Measurements from ENCODE around the gene CCDC175. TPM values are rescaled to one million over a fixed set of nuclear protein-coding genes. Genes with fewer than 3 reads are reported as not detected.

The CCDC175 gene
- total and polyA plus RNA-seq, 2 donors (not counting 3 experiments of a cell fraction or from before 2014, with no cell fraction given): not detected

- no peak for FAIRE-seq
- dilution Hi-C loops (cut with MboI; ENCODE audit: extremely low pct_ligation_motif_present, low sequenced_read_pairs) (no loop called here), intact Hi-C loops (cut with micrococcal nuclease) (no loop called here)
- Histone ChIP-seq H3K27ac (ENCODE audit: insufficient read depth, low read depth, low read length) (no peak overlapping the region), H4K20me1 (replicated peaks; ENCODE audit: control insufficient read depth, extremely low read depth, insufficient read depth, low read length) (no peaks in the 10 kb centered on the region), H3K36me3 (ENCODE audit: control insufficient read depth in 2 of 2, extremely low read depth in 1 of 2, insufficient read depth in 2 of 2, low read length in 2 of 2) (no peaks in the 10 kb centered on the region), H2AFZ (ENCODE audit: low read depth, low read length) (no peak overlapping the region), H3K27me3 (ENCODE audit: control insufficient read depth in 2 of 2, insufficient read depth in 2 of 2, low read length in 2 of 2) (no peaks in the 10 kb centered on the region), H3K79me2 (ENCODE audit: control insufficient read depth, insufficient read depth, low read length) (no peaks in the 10 kb centered on the region), H3K9me3 (replicated peaks; ENCODE audit: control insufficient read depth, insufficient read depth, low read length) (no peaks in the 10 kb centered on the region), H3K4me3 (replicated peaks in 1 of 3; ENCODE audit: insufficient read depth in 1 of 3, low read depth in 1 of 3, low read length in 3 of 3) (no peak overlapping the region), H3K4me2 (ENCODE audit: insufficient read depth, low read length) (no peak overlapping the region), H3K9ac (replicated peaks; ENCODE audit: extremely low read depth, insufficient read depth, low read length) (no peak overlapping the region), H3K4me1 (ENCODE audit: control insufficient read depth, extremely low read depth, insufficient read depth, low read length) (peaks cover 5% of the 10 kb centered on the region), H3K9me1 (replicated peaks; ENCODE audit: control insufficient read depth, extremely low read depth, insufficient read depth, low read length) (no peaks in the 10 kb centered on the region)
- BruUV-seq (replicated peaks): no TSS peak
- CTCF ChIA-PET: no interaction called here
- POLR2A ChIA-PET: no interaction called here
- DNase-seq (ENCODE audit: low read depth, low spot score): no peak
- no peak for TF ChIP-seq MAX (IDR thresholded peaks at IDR 0.05; ENCODE audit: insufficient read depth, insufficient read length)
- no peak for TF ChIP-seq MYC (IDR thresholded peaks at IDR 0.05; ENCODE audit: low read depth, low read length)
- TF ChIP-seq POLR2A (IDR thresholded peaks at IDR 0.05; ENCODE audit: low read depth, low read length): no peak
- no peak for TF ChIP-seq EZH2 (IDR thresholded peaks at IDR 0.05; ENCODE audit: borderline replicate concordance, low read depth, low read length, severe bottlenecking)
- TF ChIP-seq GATA2 (IDR thresholded peaks at IDR 0.05; ENCODE audit: insufficient read depth, insufficient read length, low read depth, low read length): no peak
- TF ChIP-seq POLR2AphosphoS5 (IDR thresholded peaks at IDR 0.05; ENCODE audit: insufficient read depth, low read depth, low read length): no peak
- TF ChIP-seq CTCF (IDR thresholded peaks at IDR 0.05; ENCODE audit: extremely low read depth in 1 of 2, insufficient read depth in 1 of 2, low read depth in 1 of 2, low read length in 2 of 2): no peak
- no peak for TF ChIP-seq JUN (IDR thresholded peaks at IDR 0.05; ENCODE audit: borderline replicate concordance, insufficient read depth, insufficient read length, low read depth)
- no peak for TF ChIP-seq FOS (IDR thresholded peaks at IDR 0.05; ENCODE audit: borderline replicate concordance, insufficient read depth, low read length)
Observed at GRCh38 chr14:59460378-59460777, 116.2 kb downstream of the CCDC175 start.

Data from endothelial cell of umbilical vein (primary cell).